PC-9 (cell line): ENCODE results near the gene GPHN. TPM values are rescaled to one million over a fixed set of nuclear protein-coding genes. Genes with fewer than 3 reads are reported as not detected.
A peak's percentile ranks its signal among the peaks of the same experiment; 100 is the strongest.

ENCODE experiments used
- BruUV-seq: library from RNA; stranded (reverse); fragments of 400-500 nt; replicated peaks from 2 replicates; lab custom pipeline; 2021; lab: Mats Ljungman, UMichigan
- CTCF ChIA-PET: fragments of 300-600 bp; sonication (Branson Sonifier 250); formaldehyde crosslinking; loops from one replicate; lab custom pipeline; 2022; ENCODE audit warnings: antibody characterized with exemption; lab: Charles Lee
- POLR2A ChIA-PET: fragments of 300-600 bp; sonication (Branson Sonifier 250); formaldehyde crosslinking; loops from one replicate; lab custom pipeline; 2022; ENCODE audit warnings: antibody characterized with exemption; ENCODE audit not compliant: unreplicated experiment; lab: Charles Lee
- DNase-seq, 2 experiments: peaks; one replicate each; pipeline versions ENCODE4 v3.0.0 to v3.0.0-alpha.2; 2015 to 2022; ENCODE audit warnings: mixed read lengths in 1 of 2
- H2AFZ ChIP-seq: fragments of 200-600 bp; sonication (generic); 2 replicates; pipeline ENCODE4 v1.8.1; 2017; ENCODE audit warnings: antibody characterized with exemption
- H3F3A ChIP-seq: fragments of 200-600 bp; sonication (generic); 2 replicates; pipeline ENCODE4 v1.8.1; 2017; ENCODE audit warnings: antibody characterized with exemption, mild to moderate bottlenecking, low read depth; ENCODE audit not compliant: insufficient read depth
- H3K27ac ChIP-seq: fragments of 200-600 bp; sonication (generic); 2 replicates; pipeline ENCODE4 v1.6.1; 2016; ENCODE audit warnings: mixed run types
- H3K27me3 ChIP-seq: fragments of 200-600 bp; sonication (generic); 2 replicates; pipeline ENCODE4 v1.6.1; 2016; ENCODE audit warnings: low read depth, mixed run types; ENCODE audit not compliant: insufficient read depth
- H3K36me3 ChIP-seq: fragments of 200-600 bp; sonication (generic); 2 replicates; pipeline ENCODE4 v1.6.1; 2016; ENCODE audit warnings: low read depth, mixed run types
- H3K4me1 ChIP-seq: fragments of 200-600 bp; sonication (generic); replicated peaks from 2 replicates; pipeline ENCODE4 v1.6.1; 2016; ENCODE audit warnings: mixed run types; ENCODE audit not compliant: insufficient read depth
- H3K4me2 ChIP-seq: fragments of 200-600 bp; sonication (generic); 2 replicates; pipeline ENCODE4 v1.6.1; 2017; ENCODE audit warnings: mixed run types
- H3K4me3 ChIP-seq: fragments of 200-600 bp; sonication (generic); 2 replicates; pipeline ENCODE4 v1.6.1; 2016; ENCODE audit warnings: mixed run types
- H3K79me2 ChIP-seq: fragments of 200-600 bp; sonication (generic); 2 replicates; pipeline ENCODE4 v1.6.1; 2017; ENCODE audit warnings: low read depth, mixed run types
- H3K9me2 ChIP-seq: fragments of 200-600 bp; sonication (generic); 2 replicates; pipeline ENCODE4 v1.8.1; 2017; ENCODE audit warnings: mild to moderate bottlenecking; ENCODE audit not compliant: insufficient read depth
- H3K9me3 ChIP-seq: fragments of 200-600 bp; sonication (generic); 2 replicates; pipeline ENCODE4 v1.8.1; 2016; ENCODE audit warnings: low read depth; ENCODE audit not compliant: insufficient read depth
- H4K20me1 ChIP-seq: fragments of 200-600 bp; sonication (generic); 2 replicates; pipeline ENCODE4 v1.8.1; 2017; ENCODE audit not compliant: insufficient read depth
- EZH2 ChIP-seq: fragments of 200-600 bp; sonication (generic); IDR thresholded peaks from 2 replicates; pipeline ENCODE4 v1.8.0; 2017; ENCODE audit warnings: antibody characterized with exemption, low read depth
- intact Hi-C: fragments of 100-400 bp; cut with micrococcal nuclease; formaldehyde crosslinking; loops from one replicate; pipeline ENCODE4 v1.10.0; 2022; ENCODE audit not compliant: unreplicated experiment
- total RNA-seq: library from RNA; stranded (reverse); gene quantifications from 2 replicates; pipeline ENCODE4 v1.2.3, GENCODE V29; 2021
- TF ChIP-seq, protein P1 (sequence below): fragments of 200-600 bp; sonication (generic); conservative IDR thresholded peaks from 2 replicates; pipeline ENCODE4 v1.6.1; 2017; ENCODE audit warnings: mixed run types, antibody characterized with exemption, mild to moderate bottlenecking, moderate library complexity

GPHN gene
- total RNA-seq, 1 experiment from 2014 or later = 18.3 TPM

DNA sequence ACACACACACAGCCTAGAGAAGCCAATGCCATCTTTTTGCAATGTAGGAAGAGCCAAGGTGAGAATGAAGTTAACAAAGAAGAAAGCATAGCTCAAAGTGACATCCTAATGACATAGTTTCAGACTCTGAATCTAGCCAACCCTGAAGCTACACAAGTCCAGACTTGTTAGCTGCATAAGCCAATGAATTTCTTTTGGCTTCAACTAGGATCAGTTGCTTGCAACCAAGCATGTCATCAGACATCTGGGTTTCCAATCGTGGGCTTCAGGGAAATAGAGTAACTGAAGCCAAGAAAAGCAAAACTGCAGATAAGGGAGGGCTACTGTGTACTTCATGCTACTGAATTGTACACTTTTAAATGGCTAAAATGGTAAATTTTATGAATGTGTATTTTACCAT lies 4.4 kb upstream of the GPHN start:
- H4K20me1 ChIP-seq = no peaks in the 10 kb centered on the region
- H3F3A ChIP-seq = peaks cover 10% of the 10 kb centered on the region; the same call in 1 of the 2 replicates
- H3K4me1 ChIP-seq = peaks cover 12% of the 10 kb centered on the region; the same call in 1 of the 2 replicates
- intact Hi-C loops = no loop called here
- H2AFZ ChIP-seq = no peak overlapping the region
- H3K9me2 ChIP-seq = no peaks in the 10 kb centered on the region
- H3K36me3 ChIP-seq = no peaks in the 10 kb centered on the region
- ChIA-PET CTCF (no interaction called here), POLR2A (interaction anchor here (0.6 to 0.7 kb wide), 2 partner anchors 144 to 250 kb away, joined by 4 to 10 read pairs; no protein-coding TSS in a partner anchor)
- no peak for DNase-seq
- H3K27me3 ChIP-seq = no peaks in the 10 kb centered on the region
- H3K4me3 ChIP-seq = no peak overlapping the region
- peaks cover 9% of the 10 kb centered on the region; the same call in 1 of the 2 replicates for H3K79me2 ChIP-seq
- no peak overlapping the region for H3K27ac ChIP-seq
- TF ChIP-seq EZH2 = no peak
- TF ChIP-seq, protein P1, sequence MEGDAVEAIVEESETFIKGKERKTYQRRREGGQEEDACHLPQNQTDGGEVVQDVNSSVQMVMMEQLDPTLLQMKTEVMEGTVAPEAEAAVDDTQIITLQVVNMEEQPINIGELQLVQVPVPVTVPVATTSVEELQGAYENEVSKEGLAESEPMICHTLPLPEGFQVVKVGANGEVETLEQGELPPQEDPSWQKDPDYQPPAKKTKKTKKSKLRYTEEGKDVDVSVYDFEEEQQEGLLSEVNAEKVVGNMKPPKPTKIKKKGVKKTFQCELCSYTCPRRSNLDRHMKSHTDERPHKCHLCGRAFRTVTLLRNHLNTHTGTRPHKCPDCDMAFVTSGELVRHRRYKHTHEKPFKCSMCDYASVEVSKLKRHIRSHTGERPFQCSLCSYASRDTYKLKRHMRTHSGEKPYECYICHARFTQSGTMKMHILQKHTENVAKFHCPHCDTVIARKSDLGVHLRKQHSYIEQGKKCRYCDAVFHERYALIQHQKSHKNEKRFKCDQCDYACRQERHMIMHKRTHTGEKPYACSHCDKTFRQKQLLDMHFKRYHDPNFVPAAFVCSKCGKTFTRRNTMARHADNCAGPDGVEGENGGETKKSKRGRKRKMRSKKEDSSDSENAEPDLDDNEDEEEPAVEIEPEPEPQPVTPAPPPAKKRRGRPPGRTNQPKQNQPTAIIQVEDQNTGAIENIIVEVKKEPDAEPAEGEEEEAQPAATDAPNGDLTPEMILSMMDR = no peak
- H3K4me2 ChIP-seq = no peak overlapping the region
- no peaks in the 10 kb centered on the region for H3K9me3 ChIP-seq
- no TSS peak for BruUV-seq

DNA sequence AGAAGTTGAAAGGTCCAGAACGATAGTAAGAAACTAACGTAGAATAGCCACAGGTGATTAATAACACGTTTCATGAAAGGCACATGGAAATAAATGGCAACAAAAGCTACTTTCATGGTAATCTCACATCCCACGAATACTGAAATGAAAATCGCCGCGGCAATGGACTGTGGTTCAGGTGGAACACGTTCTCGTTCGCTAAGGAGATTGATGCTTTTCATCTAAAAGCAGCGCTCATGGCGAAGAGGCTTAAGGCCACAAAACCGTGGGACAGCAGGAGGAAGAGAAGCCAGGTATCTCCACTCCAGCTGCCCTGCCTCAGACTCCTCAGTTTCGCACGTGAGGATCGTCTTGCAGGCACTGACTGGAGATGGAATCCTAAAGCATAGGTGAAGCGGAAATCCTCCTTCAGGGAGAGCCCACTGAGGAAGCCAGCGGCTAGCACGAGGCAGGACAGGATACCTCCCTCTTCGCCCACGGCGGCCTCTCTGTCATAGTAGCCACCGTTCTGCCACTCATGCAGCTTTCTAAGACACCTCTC lies 696 bp upstream of the GPHN start:
- H3K9me3 ChIP-seq = no peaks in the 10 kb centered on the region
- no peaks in the 10 kb centered on the region for H3K36me3 ChIP-seq
- peak overlapping the region; percentile 79 for H3K27ac ChIP-seq
- TSS peak; percentile 80 for BruUV-seq
- no peak for DNase-seq
- peaks cover 19% of the 10 kb centered on the region; the same call in 1 of the 2 replicates for H4K20me1 ChIP-seq
- peak overlapping the region; percentile 76 for H3K4me3 ChIP-seq
- POLR2A ChIA-PET = interaction anchor here (0.7 kb wide), 1 partner anchor 1187 kb away, joined by 3 read pairs; no protein-coding TSS in a partner anchor
- H3K4me2 ChIP-seq = peak overlapping the region; percentile 95
- TF ChIP-seq, protein P1 = no peak
- TF ChIP-seq EZH2 = no peak
- H3K9me2 ChIP-seq = no peaks in the 10 kb centered on the region
- peaks cover 46% of the 10 kb centered on the region for H3K79me2 ChIP-seq
- peaks cover 30% of the 10 kb centered on the region for H3K4me1 ChIP-seq
- peaks cover 13% of the 10 kb centered on the region; the same call in 1 of the 2 replicates for H3F3A ChIP-seq
- intact Hi-C loops = loop anchor here (5.0 kb wide), 1 partner anchor 855 kb away; the partner anchor contains the start of gene EIF2S1
- H2AFZ ChIP-seq = peak overlapping the region; percentile 98
- CTCF ChIA-PET = no interaction called here
- H3K27me3 ChIP-seq = no peaks in the 10 kb centered on the region

DNA sequence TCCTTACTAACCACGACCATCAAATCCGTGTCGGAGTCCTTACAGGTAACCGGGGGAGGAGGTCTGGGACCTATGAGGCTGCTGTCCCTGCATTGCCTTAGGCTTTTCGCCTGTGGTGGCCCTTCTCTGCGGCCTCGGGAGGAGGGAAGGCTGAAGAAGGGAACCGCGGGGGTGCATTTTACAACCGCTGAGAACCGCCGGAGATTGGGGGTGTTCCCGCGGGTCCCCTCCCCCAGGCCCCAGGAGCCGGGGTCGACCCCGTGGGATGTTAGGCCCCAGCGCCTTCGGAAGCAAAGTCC lies 549 bp downstream of the GPHN start:
- no peaks in the 10 kb centered on the region for H3K36me3 ChIP-seq
- peaks cover 13% of the 10 kb centered on the region; the same call in 1 of the 2 replicates for H3F3A ChIP-seq
- ChIA-PET CTCF (interaction anchor here (0.6 kb wide), 1 partner anchor 1258 kb away, joined by 4 read pairs; no protein-coding TSS in a partner anchor), POLR2A (interaction anchor here (0.5 to 0.9 kb wide), 4 partner anchors 104 to 851 kb away, joined by 3 to 7 read pairs (median 4); partner anchors contain the start of gene ATP6V1D)
- H3K4me2 ChIP-seq = peak overlapping the region; percentile 95
- H3K27ac ChIP-seq = peak overlapping the region; percentile 79; the same call in 1 of the 2 replicates
- peaks cover 59% of the 10 kb centered on the region for H3K79me2 ChIP-seq
- H3K9me2 ChIP-seq = no peaks in the 10 kb centered on the region
- peak overlapping the region; percentile 76 for H3K4me3 ChIP-seq
- no peaks in the 10 kb centered on the region for H3K9me3 ChIP-seq
- DNase-seq = no peak
- intact Hi-C loops = loop anchor here (5.0 kb wide), 1 partner anchor 854 kb away; the partner anchor contains the start of gene EIF2S1
- BruUV-seq = no TSS peak
- H2AFZ ChIP-seq = peak overlapping the region; percentile 98
- peaks cover 33% of the 10 kb centered on the region for H3K4me1 ChIP-seq
- no peaks in the 10 kb centered on the region for H3K27me3 ChIP-seq
- H4K20me1 ChIP-seq = peaks cover 19% of the 10 kb centered on the region; the same call in 1 of the 2 replicates
- TF ChIP-seq, protein P1 = no peak
- no peak for TF ChIP-seq EZH2
